ENCODE data around the gene PRKAR1B.

DNA sequence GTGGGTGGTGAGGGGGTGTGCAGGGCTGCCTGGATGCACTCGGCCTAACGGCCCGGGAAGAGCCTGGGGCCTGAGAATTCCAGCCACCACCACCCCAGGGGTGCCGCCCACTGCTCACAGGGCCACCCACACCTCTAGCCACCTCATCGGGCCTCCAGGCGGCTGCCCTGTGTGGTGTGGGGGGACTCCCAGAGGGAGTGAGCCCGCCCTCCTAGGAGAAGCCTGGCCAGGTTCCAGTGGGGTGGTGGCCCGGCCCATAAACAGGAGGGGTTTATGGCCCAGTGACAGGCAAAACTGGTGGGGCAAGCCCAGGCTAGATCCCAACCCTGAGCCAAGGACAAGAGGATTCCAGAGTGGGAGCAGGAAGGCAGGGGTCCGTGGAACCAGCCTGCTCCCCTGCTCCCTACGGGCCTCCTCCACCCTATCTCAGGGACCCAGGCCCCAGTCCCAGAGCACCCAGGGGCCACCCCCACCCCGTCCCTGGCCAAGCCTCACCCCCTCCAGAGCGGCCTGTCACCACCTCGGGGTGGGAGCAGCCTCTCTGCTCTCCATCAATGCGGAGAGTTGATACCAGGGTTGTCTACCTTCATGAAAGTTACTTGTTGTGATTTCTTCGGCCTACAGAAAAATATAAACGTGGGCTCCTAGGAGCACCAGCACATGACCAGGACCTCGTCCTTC is 187.2 kb downstream of the PRKAR1B start:
- no peak for TF ChIP-seq EZH2 (IDR thresholded peaks at IDR 0.05; ENCODE audit: borderline replicate concordance, low read depth, low read length, poor library complexity, severe bottlenecking)
- no peak for TF ChIP-seq CTCF (conservative IDR thresholded peaks at IDR 0.05; ENCODE audit: low read depth, low read length)

Measured in A673 (cell line).